CD4-positive, alpha-beta T cell treated with Interleukin-17A for 1 hour (primary cell): ENCODE measurements around the gene MRPL44.

ENCODE experiments used
- DNase-seq: peaks from one replicate; pipeline ENCODE4 v3.0.0-alpha.2; 2020

MRPL44 gene

GRCh38 chr2:224011837-224012236 is 54.6 kb downstream of the MRPL44 start:
- no peak for DNase-seq

- no peak for DNase-seq
Observed at GRCh38 chr2:224014336-224014735, 57.1 kb downstream of the MRPL44 start.

- no peak for DNase-seq
Observed at GRCh38 chr2:224016963-224017362, 59.7 kb downstream of the MRPL44 start.
